Measurements from ENCODE around the gene CEP85L.

- TF ChIP-seq CTCF (IDR thresholded peaks at IDR 0.05) (no peak), ZFX (IDR thresholded peaks at IDR 0.05; ENCODE audit: borderline replicate concordance) (no peak)
Observed at GRCh38 chr6:118589186-118589585, 62.2 kb downstream of the CEP85L start.
